Frontal cortex (tissue), 4 donors: ENCODE measurements around the gene UBFD1. TPM values are rescaled to one million over a fixed set of nuclear protein-coding genes. Genes with fewer than 3 reads are reported as not detected.
A peak's percentile ranks its signal among the peaks of the same experiment; 100 is the strongest.
"Not testable (repeated sequence)": the region's sequence is repeated elsewhere in the genome, so short reads cannot be mapped to it uniquely, and the experiment has no call there.

Source experiments
- DNase-seq, 2 donors: peaks; one replicate each; pipeline ENCODE4 v3.0.0; 2012; ENCODE audit warnings: low spot score in 2 of 2
- FAIRE-seq: peaks from 2 replicates; lab custom pipeline; 2012; peaks lifted over from hg19 to GRCh38; lab: Jason Lieb, UNC
- total RNA-seq: library from RNA; depleted of rRNA; stranded (reverse); fragments of >200 nt; gene quantifications from one replicate; pipeline ENCODE4 v1.2.3, GENCODE V29; 2014
- donor health status: control.
- donor health status: control.
- donor health status: control.

UBFD1 gene
- 53.0 TPM for total RNA-seq

- FAIRE-seq: no peak
- DNase-seq: peak; percentile 94 to 96
Measured at GRCh38 chr16:23556881-23557778, at the start of gene UBFD1, which contains the start of gene EARS2. UBFD1 (plus strand) TSS chr16:23557727; CDS start chr16:23557743, 16 bp downstream. EARS2 (minus strand) TSS chr16:23557350; CDS start chr16:23557343, 7 bp downstream.

DNA sequence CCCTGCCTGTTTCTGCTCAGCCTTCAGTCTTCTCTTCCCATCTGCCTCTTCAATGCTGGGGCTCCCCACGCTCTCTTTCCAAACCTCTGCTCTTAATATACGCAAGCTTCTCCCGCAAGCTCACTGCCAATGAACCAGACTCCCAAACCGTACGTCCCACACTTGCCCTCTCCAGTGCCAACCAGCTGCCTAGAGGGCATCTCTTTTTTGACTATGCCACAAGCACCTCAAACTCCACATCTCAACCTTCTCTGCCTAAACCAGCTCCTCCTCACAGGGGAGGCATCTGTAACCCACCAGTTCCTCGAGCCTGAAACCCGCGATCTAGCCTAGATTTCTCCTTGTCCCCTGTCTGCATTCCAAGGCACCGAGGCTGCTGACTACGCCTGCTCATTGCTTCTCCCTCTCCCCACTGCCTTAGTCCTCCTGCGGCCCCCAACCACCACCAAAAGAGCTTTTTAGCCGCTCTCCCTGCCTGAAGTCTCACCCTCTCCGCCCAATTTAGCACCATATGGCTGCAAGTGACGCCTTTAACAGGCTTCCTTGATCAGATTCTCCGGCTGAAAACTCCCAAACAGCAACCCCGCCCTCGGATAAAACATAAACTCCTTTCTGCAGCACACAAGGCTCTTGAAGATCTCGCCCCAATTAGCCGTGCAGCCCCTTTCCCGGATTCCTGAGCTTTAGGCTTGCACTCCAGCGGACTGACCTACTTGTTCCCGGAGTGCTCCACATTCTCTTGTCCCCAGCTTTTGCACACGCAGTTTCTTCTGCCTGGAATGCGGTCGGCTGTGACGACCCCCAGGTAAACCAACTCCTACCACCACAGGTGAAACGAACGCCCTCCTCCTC, 48.7 kb upstream of the UBFD1 start:
- DNase-seq (no peak), FAIRE-seq (no peak)

DNA sequence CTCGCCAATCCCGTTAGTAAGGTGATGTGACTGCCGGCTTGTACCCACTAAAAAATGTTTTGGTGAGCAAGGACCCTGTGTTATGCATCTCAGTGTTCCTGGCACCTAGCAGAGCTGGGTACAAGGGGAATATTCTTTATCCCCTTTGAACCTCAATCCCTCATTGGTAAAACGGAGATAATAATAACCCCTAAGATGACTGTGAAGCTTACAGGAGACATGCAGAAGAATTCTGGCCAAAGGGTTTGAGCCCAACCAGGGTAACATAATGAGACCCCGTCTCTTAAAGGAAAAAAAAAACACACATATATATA, 48.1 kb upstream of the UBFD1 start:
- no peak for FAIRE-seq
- DNase-seq: no peak

- DNase-seq (no peak), FAIRE-seq (no peak)
Measured at GRCh38 chr16:23509782-23510163, 47.8 kb upstream of the UBFD1 start.

DNA sequence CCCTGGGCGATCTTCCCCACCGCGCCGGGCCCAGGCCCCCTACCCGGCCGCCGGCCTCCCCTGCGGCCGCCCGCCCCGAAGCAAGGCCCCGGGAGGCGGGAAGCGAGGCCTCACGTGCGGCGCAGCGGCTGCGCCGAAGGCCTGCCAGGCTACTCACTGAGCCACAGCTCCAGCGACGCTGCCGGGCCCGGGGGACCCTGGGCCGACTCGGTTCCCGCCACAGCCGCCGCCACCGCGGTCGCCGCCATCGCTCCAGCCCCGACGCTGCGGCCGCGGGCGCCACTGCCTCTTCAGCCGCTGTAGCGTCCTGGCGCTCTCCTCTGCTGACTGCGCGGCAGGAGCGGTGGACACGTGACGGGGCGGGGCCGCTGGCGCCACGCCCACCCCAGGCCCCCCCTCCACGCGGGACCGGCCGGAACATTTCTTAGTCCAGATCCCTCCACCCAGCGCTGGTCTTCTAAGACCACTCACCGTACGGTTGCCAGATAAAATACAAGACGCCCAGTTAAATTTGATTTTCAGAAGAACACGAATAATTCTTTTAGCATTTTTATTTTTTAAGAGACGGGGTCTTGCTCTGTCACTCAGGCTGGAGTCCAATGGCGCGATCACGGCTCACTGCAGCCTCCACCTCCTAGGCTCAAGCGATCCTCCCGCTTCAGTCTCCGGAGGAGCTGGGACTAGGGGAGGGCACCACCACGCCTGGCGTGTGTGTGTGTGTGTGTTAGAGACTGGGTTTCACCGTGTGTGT, 47.2 kb upstream of the UBFD1 start, which contains the start of gene GGA2:
TSS of gene GGA2 (minus strand) at position 331 of the 751 bp plus-strand sequence. CDS start at position 248, 83 bp downstream.
- no peak for FAIRE-seq
- peak; percentile 83 to 90 for DNase-seq

GRCh38 chr16:23510915-23511270, 46.6 kb upstream of the UBFD1 start:
- not testable (repeated sequence) for DNase-seq, FAIRE-seq

GRCh38 chr16:23511731-23512130, 45.8 kb upstream of the UBFD1 start:
- DNase-seq: no peak
- FAIRE-seq: no peak

- no peak for DNase-seq
- no peak for FAIRE-seq
Measured at GRCh38 chr16:23512168-23512695, 45.3 kb upstream of the UBFD1 start.

DNA sequence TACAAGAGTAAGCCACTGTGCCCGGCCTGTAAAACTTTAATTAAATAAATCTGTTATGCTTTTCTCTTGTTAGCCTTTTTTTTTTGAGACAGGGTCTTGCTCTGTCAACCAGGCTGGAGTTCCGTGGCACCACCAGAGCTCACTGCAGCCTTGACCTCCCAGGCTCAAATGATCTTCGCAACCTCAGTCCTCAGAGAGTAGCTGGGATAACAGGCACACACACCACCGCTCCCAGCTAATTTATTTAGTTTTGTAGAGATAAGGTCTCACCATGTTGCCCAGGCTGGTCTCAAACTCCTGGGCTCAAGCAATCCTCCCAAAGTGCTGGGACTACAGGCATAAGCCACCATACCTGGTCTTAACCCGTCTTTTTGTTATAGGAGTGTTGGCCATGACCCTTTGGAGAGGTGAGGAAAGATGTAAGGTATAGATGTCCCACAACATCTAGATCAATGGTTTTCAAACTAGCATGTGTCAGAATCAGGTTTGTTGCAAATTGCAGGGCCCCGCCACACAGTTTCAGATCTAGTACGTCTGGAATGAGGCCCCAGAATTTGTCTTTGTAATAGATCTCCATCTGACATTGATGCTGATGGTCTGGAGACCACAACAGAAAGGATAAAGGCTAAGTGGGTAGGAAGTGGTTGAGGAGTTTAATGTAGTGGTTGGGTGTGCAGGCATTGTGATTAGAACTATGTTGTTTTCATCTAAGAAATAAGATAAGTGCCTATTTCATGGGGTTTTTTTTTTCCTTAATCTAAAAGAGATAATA, 43.0 kb upstream of the UBFD1 start:
- FAIRE-seq (no peak), DNase-seq (no peak)

- no peak for DNase-seq
- FAIRE-seq: no peak
Measured at GRCh38 chr16:23515881-23516280, 41.6 kb upstream of the UBFD1 start.

- no peak for FAIRE-seq
- no peak for DNase-seq
Measured at GRCh38 chr16:23516366-23517137, 41.0 kb upstream of the UBFD1 start.

DNA sequence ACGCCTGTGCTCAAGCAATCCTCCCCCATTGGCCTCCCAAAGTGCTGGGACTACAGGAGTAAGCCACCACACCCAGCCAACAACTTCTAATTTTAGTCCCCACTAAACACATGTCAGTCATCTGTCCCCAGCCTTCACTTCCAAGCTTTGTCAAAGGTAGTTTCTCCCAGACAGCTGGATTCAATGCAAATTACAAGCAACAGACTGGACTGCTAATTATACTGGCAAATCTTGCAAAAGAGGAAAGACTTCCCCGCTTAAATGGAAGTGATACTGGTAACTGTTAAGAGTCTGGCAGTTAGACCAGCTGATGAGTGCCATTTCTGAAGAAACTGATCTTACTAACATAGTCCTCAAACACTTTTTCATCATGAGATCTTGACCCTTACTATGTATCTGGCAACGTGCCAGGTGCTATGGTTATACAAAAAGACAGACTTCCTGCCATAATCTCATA, 39.1 kb upstream of the UBFD1 start:
- DNase-seq: no peak
- no peak for FAIRE-seq

- DNase-seq (no peak), FAIRE-seq (no peak)
Measured at GRCh38 chr16:23519282-23519681, 38.2 kb upstream of the UBFD1 start.

DNA sequence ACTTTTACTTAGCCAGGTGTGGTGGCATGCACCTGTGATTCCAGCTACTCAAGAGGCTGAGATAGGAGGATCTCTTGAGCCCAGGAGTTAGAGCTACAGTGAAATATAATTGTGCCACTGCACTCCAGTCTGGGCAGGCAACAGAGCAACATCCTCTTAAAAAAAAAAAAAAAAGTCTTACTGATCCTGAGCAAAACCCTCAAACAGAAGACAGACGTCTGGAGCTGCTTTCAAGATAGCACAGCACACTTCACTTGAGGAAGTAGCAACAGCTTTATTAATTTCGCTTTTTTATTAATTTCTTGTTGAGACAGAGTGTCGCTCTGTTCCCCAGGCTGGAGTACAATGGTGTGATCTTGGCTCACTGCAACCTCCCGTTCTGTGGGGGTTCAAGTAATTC, 37.0 kb upstream of the UBFD1 start:
- no peak for FAIRE-seq
- DNase-seq: no peak

- no peak for DNase-seq
- no peak for FAIRE-seq
Measured at GRCh38 chr16:23521037-23521743, 36.3 kb upstream of the UBFD1 start.

DNA sequence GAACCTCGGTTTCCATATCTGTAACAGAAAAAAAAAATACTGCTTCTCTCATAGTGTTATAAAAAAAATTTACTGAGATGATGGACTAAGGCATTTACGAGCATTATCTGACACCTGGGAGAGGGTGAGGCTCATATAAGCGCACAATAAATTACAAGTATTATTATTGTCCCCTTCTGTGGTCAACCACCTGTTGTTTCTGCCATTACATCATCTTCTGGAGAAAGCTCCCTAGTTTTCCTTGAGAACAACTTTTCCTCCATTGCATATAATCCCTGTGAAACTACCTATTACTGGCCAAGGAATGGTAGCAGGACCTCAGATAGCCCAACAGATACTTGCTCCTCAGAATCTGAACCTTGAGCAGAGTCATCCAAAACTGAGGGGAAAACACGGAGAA, 35.6 kb upstream of the UBFD1 start:
- no peak for FAIRE-seq
- no peak for DNase-seq

- FAIRE-seq (no peak), DNase-seq (no peak)
Measured at GRCh38 chr16:23523321-23523720, 34.2 kb upstream of the UBFD1 start.

DNA sequence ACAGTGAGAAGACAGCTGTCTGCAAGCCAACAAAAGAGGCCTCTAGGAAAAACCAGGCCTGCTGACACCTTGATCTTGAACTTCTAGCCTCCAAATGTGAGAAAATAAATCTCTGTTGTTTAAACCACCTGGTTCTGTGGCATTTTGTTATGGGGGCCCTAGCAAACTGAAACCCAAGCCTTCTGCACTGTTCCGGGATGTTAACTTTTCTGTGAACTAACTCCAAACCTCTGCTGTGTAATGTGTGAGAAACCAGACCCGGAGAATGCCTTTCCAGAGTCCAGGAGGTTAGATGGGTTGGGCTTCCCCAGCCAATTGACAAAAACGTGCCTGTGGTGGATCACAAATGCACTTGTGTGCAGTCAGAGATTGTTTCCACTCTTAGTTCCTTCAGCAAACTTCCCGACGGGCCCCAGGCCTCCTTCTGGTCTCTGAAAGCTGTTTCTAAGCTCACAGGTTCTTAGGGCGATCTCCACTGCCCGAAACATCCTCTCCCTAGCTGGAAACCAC, 33.6 kb upstream of the UBFD1 start:
- no peak for DNase-seq
- FAIRE-seq: no peak
